OCI-M2 (cell line): ENCODE results near the gene ZC3H15.
"Not testable (repeated sequence)": the region's sequence is repeated elsewhere in the genome, so short reads cannot be mapped to it uniquely, and the experiment has no call there.

Experiments used
- DNase-seq: peaks from one replicate; lab custom pipeline; 2025; ENCODE audit not compliant: unreplicated experiment; lab: John Stamatoyannopoulos, UW

Gene ZC3H15

DNA sequence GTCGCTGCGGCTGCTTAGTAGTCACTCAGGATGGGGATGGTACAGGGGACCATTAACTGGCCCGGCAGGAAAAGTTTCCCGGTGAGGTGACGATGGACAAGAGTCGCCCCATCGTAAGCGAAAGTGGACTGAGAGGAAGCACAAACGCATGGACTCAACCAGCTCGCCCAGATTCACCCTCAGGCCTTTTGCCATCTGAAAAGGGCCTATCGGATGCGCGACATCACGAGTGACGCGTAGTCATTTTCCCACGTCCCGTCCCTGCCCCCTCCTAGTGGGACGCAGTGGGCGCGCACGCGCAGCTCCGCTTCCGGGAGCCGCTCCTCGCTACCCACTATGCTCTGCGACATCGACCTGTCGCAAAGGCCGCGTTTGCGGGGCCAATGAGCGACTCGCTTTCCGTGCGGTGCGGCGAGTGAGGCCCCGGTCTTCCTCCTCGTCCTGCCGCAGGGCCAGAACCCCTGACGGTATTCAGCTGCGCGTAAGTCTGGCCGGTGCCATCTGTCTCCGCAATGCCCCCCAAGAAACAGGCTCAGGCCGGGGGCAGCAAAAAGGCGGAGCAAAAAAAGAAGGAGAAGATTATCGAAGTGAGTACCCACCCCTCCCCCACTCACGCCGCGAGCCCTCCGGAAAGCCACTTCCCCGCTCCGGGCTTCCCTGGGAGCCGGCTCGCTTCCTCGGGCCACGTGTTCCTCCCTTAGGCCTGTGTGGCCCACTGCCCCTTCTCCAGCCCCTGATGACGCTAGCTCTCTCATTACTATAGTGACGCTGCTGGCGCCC is at the start of gene ZC3H15:
ZC3H15 (plus strand) TSS at position 390 of the 780 bp plus-strand sequence; CDS start at position 513, 123 bp downstream.
- DNase-seq, result peak; percentile 77

DNA sequence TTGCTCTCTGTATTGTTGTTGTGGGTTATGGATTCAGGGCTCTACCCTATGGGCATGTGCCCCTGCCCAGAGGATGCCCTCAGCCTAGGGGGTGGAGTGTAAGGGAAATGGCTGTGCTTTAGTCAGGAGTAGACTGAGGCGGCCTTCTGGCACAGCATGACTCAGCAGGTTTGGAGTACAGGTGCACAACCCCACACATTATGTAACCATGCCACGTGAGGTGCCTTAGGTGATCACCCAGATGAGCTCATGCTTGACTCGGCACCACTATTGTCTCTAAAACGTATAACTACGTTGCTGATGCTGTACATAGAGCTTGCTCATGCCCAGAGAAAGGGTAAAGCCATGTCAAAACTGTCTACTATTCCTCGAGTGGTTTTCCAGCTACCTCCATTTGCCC is 48.3 kb upstream of the ZC3H15 start:
- no peak for DNase-seq

DNA sequence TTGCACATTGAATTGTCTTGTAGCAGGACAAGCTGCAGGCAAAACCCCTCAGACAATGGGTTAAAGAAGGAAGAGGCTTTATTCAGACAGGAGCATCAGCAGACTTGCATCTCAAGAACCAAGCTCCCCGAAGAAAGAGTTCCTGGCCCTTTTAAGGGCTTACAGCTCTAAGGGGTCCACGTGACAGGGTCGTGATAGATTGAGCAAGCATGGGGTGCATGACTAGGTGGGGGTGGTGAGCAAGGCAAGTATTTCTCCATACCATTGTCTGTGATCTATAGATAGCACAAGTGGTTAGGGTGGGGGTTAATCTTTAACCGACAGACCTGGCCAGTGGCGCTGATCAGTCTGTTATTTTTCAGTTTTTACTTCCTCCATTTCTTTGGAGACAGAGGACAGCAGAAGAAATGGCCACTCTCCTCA is 46.4 kb upstream of the ZC3H15 start:
- DNase-seq, result not testable (repeated sequence)

DNA sequence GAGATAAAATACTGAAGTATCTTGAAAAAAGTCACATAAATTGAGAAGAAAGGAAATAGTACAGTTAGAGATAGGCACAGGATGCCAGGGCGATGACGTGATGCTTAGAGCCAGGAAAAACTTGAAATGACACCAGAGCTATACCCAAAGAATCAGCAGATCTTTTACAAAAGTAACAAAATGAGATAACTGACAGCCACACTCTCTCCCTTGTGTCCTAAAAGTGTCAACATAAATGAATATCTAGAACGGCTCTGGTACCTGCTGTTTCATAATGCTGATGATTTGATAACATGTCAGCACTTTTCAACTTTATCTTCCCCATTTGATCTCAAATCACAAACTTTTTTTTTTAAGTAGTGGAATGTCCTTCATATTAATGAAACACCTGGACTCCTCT is 45.6 kb upstream of the ZC3H15 start:
- DNase-seq, result no peak

DNA sequence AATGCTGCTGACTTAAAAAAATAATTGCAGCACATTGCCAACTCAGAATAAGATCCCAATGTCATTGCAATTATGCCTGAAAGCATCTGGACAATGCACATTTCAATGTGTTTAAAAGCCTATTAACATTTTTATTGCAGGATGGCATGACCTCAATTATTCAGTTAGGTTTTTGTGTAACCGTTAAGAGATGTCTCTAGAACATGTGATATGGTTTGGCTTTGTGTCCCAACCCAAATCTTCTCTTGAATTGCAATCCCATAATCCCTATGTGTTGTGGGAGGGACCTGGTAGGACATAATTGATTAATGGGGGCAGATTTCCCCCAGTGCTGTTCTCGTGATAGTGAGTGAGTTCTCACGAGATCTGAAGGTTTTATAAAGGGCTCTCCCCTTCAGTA is 43.2 kb upstream of the ZC3H15 start:
- DNase-seq, result no peak

DNA sequence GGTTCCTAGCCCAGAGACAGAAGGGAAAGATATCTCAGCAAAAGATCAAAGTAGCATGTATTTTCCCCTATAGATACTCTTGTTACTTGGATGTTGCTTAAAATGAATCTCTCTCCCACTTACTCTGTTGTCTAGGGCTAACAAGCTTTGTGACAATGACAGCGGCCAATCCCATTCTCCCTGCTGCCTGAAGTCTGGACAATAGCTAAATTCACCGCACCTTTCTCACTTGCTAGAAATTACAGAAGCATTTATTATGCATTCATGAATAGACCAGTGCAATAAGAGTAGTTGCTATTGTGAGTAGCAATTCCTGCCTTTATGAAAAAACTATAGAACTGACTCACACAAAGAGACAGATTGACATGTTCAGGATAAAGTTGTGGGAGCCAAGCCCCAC is 42.2 kb upstream of the ZC3H15 start:
- no peak for DNase-seq

DNA sequence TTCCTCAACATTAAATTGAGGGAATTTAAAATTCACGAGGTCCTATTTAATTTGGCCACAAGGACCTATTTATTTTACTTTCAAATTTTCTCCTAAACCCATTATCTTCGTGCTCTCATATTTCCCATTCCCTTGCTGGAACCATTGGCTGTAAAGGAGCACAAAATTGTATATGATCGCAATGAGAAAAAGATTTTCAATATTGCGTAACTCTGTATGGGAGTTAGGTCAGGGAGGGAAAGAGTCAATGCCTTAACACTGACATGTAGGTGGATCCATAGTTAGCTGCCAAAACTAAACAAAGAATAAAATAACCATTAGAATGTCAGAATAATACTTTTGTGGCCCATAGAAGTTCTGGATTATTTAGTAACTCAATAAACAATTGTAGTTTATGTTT is 40.6 kb upstream of the ZC3H15 start:
- DNase-seq, result no peak

DNA sequence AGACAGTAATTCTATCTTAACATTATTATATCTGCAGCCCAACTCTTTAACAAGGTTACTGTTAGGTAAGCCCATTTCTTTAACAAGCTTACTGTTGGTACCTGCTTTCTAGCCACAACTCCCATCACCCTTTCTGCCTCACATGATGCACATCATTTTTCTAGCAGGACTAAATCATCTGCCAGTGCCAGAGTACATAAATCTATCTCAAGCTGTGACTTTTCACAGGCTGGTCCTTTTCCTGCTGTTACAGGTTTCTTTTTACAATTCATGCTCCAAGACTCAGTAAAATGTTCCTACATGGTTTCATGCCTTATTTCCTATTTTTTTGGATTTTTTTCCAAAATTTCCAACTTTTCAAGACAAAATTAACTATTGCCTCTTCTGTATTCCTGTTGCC is 30.4 kb upstream of the ZC3H15 start:
- DNase-seq, result no peak

DNA sequence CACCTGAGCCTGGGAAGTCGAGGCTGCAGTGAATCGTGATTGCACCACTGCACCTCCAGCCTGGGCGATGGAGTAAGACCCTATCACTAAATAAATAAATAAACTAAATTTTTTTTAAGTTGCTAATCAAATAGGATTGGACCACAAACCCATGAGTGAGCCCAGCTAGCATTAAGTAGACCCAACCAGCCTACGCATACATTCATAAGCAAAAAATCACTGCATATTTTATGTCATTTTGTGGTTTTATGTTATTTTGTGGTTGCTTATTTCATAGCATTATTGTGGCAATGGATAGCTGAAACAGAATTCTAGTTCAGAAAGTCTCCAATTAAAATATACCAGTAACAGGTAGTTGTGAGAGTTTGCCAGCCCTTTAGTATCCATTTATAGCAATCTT is 29.1 kb upstream of the ZC3H15 start:
- no peak for DNase-seq

DNA sequence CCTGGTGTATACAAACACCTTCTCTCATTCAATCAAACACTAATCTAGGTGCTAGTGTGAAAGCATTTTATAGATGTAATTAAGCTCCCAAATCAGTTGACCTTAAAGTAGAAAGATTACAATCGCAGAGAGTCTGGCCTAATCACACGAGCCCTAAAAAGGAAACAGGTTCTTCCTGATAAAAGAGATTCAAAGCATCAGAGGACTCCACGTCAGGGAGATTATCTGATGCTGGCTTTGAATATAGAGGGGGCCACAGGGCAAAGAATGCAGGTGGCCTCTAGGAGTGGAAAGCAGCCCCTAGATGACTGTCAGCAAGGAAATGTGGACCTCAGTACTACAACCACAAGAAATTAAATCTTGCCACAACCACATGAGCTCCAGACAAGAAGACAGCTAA is 28.2 kb upstream of the ZC3H15 start:
- DNase-seq, result no peak

DNA sequence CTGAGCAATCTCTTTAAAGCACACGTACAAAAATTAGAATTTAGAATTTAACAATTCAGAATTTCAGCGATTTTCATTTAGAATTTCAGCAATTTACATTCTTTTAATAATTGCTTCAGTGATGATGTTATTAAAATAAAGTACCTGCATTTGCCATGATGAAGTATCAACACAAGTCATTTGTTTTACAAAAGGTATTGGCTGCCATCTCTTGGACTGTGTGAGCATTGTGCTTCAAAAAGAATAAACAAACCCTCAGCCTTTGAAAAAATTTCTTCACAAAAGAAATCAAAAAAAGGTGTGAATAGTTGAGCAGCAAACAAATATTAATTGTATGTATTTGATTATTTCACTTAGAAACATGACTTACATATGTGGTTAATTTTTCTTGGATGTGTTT is 27.1 kb upstream of the ZC3H15 start:
- DNase-seq, result no peak

DNA sequence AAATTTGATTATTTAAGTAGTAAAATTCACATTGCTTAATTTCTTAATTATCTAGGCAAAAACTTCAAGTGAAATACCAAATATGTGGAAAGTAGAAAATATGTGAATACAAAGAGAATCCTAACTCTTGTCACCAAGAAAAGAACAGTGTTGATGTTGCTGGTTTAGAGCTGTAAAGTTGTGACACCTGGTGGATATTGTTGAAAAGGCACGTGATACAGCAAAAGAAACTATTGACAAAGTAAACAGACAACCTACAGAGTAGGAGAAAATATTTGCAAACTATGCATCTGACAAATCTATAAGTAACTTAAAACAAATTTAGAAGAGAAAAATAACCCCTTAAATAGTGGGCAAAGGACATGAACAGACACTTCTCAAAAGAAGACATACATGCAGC is 25.6 kb upstream of the ZC3H15 start:
- no peak for DNase-seq

DNA sequence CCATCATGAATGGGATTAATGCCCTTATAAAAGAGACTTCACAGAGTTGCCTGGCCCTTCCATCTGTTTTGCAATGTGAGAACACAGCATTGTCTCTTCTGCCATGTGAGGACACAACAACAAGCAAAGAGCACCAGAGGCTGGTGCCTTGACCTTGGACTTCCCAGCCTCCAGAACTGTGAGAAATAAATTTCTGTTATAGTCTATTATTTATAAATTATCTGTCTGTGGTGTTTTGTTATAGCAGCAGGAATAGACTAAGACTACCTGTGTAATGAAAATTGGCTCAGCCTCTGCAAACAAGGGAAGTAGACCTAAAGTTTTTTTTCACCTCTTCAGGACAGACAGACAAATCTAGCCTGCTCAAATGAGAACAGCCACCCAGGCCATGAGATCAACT is 19.3 kb upstream of the ZC3H15 start:
- no peak for DNase-seq

DNA sequence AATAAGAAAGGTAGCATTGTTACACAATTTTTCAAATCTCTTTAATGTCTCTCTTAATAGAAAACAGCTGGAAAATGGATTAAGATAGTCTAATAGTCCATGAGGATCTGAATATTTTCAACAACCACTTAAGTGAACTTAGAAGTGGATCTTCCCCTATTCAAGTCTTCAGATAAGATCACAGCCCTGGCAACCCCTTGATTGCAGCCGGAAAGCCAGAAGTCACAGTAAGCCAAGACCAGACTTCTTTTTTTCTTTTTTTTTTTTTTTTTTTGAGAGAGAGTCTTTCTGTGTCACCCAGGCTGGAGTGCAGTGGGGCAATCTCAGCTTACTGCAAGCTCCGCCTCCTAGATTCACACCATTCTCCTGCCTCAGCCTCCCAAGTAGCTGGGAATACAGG is 18.6 kb upstream of the ZC3H15 start:
- DNase-seq, result no peak

DNA sequence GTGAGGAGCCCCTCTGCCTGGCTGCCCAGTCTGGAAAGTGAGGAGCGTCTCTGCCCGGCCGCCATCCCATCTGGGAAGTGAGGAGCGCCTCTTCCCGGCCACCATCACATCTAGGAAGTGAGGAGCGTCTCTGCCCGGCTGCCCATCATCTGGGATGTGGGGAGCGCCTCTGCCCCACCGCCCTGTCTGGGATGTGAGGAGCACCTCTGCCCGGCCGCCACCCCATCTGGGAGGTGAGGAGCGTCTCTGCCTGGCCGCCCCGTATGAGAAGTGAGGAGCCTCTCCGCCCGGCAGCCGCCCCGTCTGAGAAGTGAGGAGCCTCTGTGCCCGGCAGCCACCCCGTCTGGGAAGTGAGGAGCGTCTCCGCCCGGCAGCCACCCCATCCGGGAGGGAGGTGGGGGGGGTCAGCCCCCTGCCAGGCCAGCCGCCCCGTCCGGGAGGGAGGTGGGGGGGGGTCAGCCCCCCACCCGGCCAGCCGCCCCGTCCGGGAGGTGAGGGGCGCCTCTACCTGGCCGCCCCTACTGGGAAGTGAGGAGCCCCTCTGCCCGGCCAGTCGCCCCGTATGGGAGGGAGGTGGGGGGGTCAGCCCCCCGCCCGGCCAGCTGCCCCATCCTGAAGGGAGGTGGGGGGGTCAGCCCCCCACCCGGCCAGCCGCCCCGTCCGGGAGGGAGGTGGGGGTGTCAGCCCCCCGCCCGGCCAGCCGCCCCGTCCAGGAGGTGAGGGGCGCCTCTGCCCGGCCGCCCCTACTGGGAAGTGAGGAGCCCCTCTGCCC is 13.2 kb upstream of the ZC3H15 start:
- not testable (repeated sequence) for DNase-seq

DNA sequence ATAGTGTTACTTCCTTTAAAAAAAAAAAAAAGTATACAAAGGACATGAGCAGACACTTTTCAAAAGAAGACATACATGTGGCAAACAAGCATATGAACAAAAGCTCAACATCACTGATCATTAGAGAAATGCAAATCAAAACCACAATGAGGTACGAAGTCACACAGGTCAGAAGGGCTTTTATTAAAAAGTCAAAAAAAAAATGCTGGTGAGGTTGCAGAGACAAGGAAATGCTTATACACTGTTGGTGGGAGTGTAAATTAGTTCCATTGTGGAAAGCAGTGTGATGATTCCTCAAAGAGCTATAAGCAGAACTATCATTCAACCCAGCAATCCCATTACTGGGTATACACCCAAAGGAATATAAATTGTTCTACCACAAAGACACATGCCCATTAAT is 11.8 kb upstream of the ZC3H15 start:
- not testable (repeated sequence) for DNase-seq

DNA sequence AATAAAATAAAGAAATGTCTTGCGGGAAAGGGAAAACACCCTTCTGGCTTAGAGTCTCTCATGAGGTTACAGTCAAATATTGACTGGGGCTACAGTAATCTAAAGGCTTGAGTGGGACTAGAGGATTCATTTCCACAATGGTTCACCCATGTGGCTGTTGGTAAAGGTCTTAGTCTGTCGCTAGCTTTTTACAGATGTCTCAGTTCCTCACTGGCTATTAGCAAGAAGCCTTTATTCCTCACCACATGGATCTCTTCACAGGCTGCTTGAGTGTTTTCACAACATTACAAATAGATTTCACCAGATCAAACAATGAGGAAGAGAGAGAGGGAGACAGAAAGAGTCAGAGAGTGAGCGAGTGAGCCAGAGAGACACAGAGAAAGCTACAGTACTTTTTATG is 8.3 kb upstream of the ZC3H15 start:
- DNase-seq, result no peak

DNA sequence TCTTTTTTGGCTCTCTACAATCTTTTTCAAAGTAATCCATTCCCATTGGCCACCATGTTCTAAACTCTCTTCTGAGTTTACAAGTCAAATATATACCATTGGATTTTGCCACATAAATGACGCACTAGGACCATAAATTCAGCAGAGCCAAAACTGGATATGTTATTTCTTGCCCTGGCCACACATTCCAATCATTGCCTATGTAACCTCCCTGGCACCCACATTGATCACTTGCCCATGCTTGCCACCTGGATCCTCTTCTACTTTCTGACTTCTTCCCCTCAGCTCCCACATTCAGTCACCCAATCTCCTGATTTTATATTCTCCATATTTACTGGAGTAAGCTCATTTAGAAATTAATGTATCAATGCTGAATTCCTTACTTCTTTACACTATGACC is 5.1 kb upstream of the ZC3H15 start:
- DNase-seq, result no peak

DNA sequence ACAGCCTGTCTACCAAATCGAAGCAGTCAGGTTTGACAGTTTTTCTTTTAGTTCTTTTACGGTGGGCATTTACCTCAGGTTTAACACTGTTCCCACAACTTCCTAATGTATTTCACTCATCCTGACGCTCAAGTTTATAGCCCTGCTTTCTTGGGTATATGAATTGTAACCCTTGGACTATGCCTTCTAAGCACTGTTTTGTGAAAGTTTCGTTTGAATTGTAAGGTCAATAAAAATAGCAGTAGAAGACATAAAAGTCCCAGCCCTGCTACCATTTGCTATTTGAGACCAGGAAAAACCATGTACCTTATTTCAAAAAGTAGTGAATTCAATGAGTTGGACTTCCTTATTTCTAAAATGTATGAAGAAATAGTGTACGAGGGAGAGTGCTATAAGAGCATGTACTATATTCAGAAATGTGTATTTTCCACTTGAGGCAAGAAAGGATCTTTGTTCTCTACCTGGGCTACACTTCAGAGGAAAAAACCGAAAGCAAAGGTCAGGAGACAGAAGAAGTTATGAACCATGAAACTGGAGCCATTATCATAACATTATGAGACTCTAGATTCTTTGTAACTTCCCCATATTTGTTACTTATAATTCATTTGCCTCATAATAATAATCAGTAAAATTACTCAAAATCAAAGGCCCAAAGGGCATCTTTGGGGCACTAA is 1.9 kb upstream of the ZC3H15 start:
- DNase-seq, result no peak

DNA sequence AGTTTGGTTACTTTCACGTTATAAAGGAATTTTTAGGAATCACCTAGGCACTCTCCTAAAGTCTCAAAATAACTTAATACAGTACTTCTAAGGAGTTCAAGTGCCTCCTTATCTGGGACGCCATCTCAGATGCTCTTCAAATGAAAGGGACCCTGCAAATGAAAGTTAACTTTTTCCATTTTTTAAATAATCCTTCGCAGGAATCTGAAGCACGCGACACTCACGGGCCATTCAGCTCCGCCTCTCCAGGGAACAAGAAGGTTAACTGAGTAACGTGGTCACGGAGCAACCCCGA is 537 bp upstream of the ZC3H15 start:
- no peak for DNase-seq

DNA sequence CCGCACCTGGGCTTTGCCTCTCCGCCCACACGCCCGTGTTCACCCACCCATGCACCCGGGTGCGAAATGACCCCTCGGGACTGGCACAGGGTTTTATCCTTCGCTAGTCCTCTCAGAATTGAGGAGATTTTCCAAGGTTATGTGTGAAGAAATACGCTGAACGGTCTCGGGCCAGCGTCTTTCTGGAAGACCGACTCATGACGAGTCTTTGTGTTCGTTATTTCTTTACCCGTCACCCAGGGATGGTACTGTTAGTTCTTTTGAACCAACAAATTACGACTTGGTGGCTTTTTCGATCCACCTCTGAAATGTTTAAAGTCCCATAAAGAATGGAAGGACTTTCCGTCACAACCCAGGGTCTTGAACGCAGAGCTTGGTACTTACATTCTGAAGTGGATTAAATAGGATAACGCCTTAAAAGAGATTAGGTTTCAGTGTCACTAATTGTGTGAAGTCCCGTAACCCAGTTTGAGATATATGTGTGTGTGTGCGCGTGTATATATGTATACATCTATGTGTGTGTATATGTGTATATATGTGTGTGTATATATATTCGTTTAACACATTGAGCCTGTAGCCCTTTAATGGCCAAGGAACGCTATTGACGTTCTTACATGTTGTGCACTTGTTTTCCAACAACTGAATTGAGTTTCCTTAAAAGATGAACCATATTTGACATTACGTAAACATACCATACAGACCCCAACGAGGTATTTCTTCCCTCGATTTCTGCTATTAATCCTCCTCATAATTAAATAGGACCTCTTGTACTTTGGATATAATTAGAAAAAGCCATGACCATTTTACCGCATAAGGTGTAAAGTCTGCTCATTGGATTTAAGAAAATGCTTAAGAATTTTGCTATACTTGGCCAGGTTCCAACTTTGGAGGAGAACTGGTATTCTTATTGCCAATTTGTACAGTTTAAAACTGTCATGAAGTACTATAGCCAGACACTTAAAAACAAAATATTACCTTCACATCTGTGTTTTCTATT is 889 bp downstream of the ZC3H15 start:
- no peak for DNase-seq
